Measurements from ENCODE around the gene ADAM19.

GRCh38 chr5:157552650-157553049 is 22.9 kb downstream of the ADAM19 start:
- no peak for TF ChIP-seq CTCF (IDR thresholded peaks at IDR 0.05)
- TF ChIP-seq POLR2A (IDR thresholded peaks at IDR 0.05), result no peak
